GM21367 (cell line): ENCODE data around the gene CHPF.
A peak's percentile ranks its signal among the peaks of the same experiment; 100 is the strongest.

Experiments
- ATAC-seq: cut with Tn5 transposase; IDR thresholded peaks from one replicate; pipeline ENCODE4 v1.9.1; 2021; ENCODE audit not compliant: unreplicated experiment

Gene CHPF

DNA sequence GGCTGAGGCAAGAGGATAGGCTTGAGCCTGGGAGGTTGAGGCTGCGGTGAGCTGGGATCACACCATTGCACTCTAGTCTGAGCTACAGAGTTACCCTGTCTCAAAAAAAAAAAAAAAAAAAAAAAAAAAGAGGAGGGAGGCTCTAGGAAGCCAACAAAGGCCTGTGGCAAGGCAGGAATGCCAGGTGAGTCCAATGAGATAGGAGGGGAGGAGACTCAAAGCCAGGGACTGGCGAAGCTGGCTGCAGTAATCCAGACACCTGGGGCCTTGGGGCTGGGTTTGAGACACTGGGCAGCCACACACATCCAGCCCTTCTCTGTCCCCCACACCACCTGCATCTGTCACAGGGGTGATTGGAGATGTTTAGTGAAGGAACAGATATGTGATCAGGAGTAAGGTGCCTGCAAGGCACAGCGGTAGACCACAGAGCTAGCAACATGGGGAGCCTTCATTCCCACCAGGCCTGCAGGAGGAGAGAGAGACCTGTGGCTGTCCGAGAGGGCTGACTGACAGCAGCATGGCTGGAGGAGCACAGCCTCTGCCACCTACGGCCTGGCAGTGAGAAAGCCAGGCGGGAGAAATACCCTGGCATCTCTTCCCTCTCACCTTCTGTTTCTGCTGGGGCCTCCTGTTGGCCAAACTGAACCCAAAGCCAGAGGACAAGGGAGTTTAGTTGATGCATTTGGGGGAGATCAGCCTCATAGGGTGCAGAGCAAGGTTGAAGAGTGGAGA is 9.5 kb downstream of the CHPF start:
- ATAC-seq = no peak

DNA sequence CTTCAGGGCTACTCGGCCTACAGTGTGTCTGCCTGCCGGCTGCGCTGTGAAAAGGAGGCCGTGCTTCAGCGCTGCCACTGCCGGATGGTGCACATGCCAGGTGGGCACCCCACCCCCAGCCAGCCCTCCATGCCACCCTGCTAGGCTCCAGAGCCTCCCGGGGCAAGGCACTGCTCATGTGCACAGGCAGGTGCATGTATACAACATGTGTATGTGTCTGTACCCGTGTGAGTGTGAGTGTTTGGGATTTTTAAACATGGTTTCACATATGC is 11.3 kb downstream of the CHPF start:
- no peak for ATAC-seq

DNA sequence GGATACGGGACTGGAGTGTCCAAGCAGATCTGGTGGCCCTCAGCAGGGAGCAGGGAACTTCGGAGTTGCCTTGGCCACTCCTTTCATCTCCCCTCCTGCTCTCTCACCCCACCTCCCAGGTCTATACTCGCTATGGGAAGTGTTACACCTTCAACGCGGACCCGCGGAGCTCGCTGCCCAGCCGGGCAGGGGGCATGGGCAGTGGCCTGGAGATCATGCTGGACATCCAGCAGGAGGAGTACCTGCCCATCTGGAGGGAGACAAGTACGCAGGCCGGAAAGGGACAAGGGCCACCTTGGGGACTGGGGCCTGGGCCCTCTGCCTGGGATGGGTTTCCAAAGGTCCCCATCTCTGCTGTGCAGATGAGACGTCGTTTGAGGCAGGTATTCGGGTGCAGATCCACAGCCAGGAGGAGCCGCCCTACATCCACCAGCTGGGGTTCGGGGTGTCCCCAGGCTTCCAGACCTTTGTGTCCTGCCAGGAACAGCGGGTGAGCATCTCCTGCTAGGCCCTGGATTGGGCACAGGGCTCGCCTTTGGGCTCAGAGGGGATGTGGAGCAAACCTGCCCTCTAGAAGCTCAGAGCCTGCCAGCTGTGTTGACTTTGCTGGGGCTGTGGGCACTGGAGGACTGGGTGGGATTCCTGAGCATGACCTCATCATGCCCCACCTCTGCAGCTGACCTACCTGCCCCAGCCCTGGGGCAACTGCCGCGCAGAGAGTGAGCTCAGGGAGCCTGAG is 11.8 kb downstream of the CHPF start:
- ATAC-seq = no peak

DNA sequence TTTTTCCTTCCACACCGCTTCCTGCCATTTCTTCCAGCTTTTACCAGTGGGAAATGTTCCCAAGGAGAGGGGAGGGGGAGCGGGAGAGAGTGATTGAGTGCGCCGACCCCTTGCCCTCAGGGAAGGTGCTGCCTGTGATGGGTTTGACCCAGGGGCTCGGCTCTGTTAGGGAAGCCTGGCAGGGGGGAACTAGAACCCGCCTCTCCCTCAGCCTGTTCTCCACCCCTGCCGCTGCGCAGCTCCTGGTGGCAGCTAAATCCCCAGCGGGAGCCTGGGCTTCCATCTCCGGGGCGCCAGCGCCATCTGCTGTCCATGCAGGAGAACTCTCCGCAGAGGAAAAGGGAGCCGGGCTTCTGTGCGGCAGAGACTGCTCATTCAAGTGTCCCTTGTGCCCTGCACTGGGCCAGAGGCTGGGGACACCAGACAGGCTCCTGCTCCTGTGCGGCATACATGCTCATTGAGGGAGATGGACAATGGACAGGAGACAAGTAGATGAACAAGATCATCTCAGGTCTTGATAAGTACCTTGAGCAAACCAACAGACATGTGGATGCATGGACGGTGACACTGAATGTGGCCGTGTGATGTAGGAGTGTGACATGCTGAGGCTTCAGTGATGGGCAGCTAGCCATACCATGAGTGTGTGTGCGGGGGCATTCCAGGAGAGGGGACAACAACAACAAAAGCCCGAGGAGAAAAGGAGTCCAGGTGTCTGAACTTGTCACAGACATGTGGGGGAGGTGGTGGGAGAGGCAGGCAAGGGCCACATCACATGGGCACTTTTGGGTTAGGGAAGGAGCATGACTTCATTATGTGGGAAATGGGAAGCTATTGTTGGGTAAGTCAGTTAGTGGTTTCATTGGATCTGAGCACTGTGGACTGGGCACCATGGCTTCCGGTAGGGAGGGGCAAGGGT is 13.3 kb downstream of the CHPF start:
- ATAC-seq = peak; percentile 84

DNA sequence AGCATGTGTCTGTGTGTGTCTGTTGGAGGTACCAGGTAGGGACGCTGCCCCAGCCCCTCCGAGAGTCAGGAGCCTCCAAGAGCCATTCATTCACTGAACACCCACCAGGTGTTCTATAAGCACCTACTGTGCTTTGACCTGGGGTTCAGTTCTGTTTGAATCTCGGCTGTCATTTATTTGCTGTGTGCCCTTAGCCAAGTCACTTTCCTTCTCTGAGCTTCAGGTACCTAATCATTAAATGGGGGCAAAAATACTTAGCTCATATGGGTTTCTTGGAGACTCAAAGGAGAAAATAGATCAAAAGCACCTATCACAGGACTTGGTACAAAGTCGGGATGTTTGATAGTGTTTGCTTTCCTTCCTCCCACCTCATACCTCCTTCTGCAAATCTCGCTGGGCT is 16.1 kb downstream of the CHPF start:
- no peak for ATAC-seq

DNA sequence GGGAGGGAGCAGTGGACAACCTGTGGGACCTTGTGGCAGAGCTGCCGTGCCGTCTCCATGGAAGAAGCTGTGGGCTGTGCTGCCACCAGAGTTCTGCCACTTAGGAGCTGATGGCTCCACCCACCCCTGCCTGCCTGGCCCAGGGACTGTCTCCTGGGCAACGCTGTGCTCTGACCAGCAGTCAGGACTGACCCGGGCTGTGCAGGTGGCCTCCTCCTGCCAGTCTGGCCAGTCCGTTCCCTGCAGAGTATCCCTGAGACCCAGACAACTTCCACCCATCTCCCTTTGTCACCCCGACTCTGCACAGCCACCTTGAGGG is 16.6 kb downstream of the CHPF start:
- ATAC-seq = no peak

DNA sequence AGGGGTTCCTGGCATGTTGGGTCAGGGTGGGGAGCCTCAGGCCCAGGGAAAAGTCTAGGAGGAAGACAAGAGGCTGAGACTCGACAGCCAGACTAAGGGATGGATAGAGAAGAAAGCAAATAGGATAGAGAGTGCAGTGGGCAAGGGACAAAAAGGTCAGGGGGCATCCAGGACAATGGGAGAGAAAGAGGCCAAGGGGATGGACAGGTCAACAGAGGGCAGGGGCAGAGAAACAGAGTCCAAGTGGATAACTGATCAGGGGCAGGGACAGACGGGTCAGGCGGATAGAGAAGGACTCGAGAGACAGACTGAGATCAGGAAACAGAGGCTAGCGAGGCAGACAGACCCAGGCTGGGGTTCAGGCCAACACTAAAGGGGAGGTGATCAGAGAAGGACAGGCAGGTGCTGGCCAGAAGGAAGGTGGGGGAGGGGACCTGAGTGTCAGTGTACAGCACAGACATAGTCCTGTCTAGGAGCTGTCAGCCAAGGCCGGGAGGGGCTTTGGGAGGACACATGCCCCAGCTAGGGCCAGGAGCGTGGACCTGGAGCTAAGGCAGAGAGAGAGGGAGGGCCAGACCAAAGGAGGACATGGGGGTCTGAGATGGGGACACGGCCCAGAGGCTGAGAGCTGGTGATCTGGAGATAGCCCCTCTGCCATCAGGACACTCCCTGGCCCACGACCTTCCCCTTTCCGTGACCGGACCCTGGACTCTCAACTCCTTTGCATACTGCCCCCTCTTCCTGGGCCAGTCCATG is 17.1 kb downstream of the CHPF start:
- ATAC-seq = no peak

DNA sequence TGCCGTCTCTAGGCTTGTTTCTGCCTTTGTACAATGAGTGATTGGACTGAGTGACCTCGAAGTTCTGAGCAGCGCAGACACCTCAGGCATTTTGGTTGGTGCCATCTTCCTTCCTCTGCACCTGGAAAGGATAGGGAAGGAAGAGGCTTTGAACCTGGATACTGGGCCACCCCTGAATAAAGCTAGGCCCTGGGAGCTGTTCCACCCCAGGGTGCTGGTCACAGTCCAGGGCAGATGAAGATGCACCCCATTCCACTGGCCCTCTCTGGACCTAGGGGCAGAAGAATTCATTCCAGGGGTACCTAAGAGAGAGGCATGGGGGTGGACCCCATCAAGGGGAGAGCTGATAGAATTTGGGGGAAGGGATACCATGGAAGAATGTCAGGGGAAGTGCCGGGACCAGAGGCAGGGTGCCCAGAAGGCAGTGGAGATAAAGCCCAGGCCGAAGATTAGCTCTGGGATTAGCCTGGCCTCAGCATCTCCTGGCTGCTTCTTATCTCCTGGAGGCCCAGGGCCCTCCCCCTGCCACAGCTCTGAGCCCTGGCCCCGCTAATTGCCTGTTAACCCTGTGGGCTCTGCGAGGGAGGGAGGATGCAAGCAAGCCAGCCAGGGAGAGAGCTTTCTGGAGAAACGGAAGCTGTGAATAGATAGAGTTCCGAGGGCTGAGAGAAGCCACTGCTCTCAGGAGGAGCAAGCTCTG is 17.9 kb downstream of the CHPF start:
- ATAC-seq = no peak

DNA sequence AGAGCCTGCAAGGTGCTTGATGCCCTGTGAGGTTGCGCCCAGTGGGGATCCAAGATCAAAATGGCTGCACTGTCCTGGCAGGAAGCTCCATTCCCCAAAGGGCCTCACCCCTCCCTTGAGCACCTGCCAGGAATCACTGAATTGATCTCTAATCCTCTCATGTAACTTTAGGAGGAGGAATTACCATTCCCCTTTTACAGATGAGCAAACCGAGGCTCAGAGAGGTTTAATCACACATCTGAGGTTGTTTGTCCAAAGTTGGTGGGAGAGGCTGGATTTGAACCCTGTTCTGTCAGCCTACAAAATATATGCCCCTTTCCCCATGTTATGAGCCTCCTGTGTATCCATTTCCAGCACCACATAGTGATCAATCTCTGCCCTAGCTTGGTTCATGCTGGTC is 18.8 kb downstream of the CHPF start:
- no peak for ATAC-seq

DNA sequence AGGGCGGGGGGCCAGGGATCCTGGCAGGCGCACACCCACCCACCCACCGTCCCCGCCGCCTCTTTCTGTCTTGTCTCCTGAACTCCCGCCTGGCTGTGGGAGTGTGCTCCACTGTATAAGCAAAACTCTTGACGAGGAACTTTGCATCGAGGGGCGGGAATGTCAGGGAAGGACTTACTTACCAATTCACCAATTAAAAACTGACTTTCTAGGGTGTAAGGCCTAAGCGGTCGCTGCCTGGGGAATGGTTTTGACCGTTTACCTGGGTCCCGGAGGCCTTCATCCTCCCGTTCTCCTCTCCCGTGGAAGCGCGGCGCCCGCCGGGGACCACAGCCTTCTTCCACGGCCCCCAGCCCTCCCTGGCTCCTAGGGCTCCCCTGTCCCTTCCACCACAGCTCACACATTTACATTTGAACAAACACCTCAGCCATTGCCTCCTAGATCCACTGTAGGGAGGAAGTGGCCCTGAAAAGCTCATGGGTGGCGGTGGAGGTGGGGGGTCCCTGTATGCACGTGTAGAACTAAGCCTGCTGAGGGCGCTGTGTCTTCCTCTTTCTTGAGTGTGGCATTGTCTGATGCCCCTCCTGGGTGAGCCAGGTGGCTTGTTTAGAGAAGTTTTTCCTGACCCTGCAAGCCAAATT is 20.5 kb downstream of the CHPF start:
- no peak for ATAC-seq

DNA sequence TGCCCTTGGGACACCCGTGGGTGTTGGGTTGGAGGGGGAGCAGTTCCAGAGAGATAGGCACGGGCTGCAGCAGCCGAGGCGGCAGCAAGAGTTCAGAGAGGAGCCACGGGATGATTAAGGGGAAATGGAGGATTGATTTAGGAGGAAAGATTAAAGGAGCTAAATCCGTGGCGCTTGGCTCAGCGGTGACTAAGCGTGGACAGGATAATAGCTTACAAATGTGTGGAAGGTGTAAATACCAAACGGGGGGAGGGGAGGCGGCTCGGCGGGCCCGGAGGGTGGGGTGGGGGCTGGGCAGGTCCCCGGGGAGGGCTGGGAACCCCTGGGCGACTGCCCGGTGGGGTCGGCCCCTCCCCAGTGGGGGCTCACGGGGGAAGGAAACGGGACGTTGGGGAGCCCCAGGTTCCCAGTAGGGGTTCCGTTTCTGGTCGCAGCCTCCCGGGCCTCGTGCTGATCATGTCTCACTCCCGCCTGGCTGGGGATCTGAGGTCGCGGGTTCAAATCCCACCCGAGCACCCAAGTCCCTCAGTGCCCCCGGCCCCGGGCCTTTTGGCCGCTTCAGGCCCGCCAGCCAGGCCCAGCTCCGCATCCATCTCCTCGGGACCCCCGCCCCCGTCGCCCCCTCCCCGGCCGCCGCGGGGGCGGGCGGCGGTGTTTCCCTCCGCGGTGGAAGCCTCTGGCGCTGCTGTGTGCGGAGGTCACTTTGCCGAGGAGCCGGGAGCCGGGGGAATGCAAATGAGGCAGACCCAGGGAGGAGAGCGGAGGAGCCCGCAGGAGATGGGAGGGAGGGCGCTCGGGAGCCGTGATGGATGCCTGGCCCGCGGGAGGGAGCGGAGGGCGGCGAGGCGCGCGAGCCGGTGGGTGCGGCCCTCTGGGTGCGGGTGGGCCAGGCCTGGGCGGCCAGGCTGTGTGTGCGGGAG is 21.2 kb downstream of the CHPF start:
- ATAC-seq = no peak

DNA sequence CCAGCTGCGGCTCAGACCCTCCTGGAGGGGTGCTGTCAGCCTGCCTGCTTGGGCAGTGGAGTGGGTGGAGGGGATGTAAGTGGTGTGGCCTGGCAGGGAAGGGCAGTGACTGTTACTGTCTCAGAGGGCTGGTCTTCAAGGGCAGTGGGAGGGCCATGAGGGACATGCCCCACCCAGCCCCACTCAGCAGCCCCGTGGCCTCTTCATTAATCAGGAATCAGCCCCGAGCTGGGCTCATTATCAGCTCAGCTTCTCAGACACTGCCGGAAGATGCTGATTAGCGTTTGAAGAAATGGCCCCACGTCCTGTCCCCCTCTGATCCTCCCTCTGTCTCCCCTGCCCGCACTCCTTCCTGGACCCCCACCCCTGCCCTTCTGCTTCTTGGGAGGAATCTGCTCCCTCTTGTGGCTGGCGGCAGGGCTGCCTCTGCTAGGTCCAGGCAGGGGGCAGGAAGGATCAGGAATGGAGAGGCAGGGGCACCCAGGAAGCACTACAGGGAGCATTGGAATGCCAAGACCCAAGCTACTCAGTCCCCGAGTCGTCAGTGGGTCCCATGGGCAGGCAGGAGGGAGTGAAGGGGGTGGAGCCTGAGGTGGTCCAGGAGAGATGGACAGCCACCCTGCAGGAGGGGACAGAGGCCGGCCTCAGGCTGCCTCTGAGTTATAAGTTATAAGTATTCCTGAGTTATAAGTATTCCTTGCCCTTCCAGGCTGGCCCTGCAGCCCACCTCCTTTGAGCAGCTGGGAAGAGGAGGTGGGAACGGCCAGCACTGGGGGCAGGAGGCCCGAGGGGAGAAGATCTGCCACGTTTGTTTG is 22.3 kb downstream of the CHPF start:
- ATAC-seq = no peak

DNA sequence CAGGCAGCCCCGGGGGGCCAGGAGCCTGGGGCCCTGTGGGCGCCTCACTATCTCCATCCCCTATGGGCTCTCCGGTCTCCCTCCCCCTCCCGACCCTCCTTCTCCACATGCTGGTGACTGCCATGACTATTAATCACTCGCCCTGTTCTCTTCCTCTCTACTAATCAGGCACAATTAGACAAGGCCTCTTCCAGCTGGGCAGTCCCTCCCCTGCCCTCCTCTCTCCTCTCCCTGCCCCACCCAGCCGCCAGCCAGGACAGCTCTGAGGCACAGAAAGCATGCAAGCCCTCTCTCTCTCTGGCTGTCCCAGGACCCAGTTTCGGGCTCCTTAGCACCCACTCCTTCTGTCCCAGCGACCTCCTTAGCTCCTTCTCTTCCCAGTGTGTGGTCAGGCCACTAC is 23.5 kb downstream of the CHPF start:
- ATAC-seq = no peak

DNA sequence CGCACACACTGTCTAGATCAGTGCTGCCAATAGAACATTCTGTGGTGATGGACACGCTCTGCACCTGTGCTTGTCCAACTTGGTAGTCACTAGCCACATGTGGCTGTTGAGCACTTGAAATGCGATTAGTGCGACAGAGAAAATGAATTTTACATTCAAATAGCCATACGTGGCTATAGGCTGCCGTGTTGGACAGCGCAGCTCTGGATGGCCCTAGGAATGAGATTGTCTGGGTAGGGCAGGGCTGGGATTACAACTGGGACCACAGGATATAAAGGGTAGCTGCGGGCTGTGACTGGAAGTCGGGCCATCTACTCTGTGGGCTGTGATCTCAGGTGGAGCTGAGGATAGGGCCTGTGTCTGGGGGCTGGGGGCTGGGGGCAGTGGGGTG is 24.1 kb downstream of the CHPF start:
- ATAC-seq = no peak

DNA sequence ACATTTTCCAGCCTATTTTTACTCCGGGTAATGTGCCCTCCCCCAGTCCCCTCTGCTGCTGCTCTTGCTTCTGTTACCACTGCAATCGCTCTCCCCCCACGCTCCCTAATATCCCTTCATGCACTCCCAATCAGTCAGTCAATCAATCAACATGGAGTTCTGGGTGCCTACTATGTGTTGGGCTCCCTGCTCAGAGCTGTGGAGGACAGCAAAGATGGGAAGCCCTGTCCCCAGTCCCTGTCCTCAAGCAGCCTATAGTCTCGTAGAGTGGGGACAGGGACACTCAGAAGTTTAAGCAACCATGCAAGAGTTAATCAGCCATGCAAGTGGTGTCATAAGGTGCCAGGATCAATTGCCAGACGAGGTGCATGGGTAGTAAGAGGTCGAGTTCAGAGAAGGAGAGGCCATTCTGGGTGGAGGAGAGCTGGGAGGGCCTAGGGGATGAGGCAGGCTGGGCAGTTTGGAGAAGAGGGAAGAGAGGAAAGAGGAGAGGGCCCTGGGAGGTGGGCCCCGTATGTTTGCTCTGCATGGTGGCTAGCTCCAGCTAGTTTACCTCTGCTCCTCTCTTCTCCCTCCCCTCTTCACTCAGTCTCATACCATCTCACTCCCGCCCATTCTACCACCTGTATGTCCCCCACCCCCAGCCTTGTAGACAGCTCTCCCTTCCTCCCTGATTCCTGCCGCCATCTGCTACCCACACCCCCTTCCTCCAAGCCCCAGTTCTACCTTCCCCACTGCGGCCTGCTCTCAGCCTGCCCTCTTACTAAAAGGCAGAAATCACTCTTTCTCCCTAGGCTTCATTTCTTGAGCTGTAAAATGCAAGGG is 25.4 kb downstream of the CHPF start:
- ATAC-seq = no peak

DNA sequence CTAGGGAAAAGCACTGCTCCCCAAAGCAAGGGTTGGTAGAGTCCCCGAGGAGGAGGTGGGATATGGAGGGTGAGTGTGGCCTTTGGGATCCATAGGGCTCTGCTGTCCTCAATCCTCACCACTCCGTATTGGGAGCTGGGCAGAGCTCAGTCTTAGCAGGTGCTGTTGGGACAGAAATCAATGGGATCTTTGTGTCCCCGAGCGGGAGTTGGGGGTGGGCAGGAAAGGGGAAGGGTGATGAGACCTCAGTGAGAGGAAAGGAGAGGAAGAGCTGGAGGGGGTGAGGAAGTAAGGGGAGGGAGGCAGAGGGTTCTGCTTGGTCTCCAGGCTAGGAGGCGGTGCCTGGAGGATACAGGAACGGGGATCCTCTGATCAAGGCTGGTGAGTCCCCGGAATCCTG is 26.7 kb downstream of the CHPF start:
- no peak for ATAC-seq

DNA sequence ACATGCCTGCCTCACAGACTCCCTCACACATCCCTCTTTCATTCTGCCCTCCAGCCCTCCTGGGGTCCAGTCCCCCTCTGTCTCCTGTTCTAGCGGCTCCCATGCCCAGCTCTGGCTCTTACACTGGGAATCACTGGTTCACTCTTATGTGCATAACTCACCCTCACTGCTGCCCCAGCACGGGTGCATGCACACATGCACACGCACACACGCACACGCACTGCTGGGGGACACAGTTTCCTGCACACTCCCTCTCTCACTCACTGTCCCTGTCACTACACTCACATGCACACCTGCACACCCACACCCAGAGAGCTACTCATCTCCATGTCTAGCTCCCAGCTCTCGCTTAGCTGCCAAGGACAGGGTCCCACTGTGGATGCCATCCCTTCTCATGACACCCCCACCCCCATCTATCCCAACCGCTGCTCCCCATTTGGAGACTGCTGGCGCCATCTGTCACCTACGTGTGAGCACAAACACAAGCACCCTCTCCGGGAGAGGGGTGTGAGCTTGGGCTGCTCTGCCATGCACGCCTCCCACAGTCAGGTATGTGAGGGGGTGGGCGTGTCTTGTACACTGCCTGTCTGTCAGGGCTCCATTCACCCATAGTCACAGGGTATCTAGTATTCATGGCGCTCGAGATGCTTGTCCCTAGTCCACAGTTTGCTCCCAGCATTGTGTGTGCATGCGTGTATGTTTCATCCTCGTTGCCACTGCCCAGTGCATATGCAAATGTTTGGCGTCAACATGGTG is 27.6 kb downstream of the CHPF start:
- ATAC-seq = no peak
